ENCODE data around the gene VAV2.
"Not testable (repeated sequence)": the region's sequence is repeated elsewhere in the genome, so short reads cannot be mapped to it uniquely, and the experiment has no call there.

Gene VAV2

DNA sequence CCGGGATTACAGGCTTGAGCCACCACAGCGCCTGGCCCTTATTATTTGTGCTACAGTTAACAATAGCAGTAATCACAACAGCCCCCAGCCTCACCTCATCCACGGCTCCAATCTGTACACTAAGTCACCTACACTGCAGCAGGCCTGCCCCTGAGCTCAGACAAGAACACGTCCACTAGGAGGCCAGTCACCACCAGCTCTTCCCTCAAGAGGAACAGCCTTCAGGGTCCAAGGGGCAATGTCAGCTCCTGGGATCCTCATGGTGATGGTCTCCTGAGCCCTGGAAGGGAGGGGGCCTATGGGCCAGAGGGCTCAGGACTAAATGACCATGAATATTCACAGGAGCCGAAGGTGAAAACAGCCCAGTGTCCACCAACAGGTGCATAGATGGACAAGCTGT, 67.7 kb downstream of the VAV2 start:
- H3K27ac ChIP-seq: no peak overlapping the region
- TF ChIP-seq, protein P1, sequence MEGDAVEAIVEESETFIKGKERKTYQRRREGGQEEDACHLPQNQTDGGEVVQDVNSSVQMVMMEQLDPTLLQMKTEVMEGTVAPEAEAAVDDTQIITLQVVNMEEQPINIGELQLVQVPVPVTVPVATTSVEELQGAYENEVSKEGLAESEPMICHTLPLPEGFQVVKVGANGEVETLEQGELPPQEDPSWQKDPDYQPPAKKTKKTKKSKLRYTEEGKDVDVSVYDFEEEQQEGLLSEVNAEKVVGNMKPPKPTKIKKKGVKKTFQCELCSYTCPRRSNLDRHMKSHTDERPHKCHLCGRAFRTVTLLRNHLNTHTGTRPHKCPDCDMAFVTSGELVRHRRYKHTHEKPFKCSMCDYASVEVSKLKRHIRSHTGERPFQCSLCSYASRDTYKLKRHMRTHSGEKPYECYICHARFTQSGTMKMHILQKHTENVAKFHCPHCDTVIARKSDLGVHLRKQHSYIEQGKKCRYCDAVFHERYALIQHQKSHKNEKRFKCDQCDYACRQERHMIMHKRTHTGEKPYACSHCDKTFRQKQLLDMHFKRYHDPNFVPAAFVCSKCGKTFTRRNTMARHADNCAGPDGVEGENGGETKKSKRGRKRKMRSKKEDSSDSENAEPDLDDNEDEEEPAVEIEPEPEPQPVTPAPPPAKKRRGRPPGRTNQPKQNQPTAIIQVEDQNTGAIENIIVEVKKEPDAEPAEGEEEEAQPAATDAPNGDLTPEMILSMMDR (conservative IDR thresholded peaks at IDR 0.05): no peak

DNA sequence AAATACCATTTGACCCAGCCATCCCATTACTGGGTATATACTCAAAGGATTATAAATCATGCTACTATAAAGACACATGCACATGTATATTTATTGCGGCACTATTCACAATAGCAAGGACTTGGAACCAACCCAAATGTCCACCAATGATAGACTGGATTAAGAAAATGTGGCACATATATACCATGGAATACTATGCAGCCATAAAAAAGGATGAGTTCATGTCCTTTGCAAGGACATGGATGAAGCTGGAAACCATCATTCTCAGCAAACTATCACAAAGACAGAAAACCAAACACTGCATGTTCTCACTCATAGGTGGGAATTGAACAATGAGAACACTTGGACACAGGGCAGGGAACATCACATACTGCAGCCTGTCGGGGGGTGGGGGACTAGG, 68.5 kb downstream of the VAV2 start:
- H3K27ac ChIP-seq: not testable (repeated sequence)

DNA sequence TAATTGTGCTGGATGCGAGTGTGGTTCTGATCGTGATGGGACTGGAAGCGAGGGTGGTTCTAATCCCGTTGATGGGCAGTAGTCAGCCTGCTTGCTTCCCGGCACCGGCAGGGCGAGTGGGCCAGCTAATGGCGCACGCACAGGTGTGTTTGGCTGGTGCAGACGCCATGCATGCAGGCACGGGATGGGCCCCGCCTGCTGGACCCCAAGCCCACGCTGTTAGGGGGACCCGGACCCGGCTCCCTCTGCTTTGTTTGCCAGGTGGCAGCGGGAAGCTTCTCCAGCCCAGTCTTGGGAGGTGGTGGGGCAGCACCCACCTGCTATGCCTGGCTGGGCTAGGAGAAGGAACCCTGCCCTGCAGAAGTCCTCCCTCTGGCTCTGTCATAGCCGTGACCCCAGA, 70.3 kb downstream of the VAV2 start:
- TF ChIP-seq, protein P1 (conservative IDR thresholded peaks at IDR 0.05): no peak
- H3K27ac ChIP-seq: no peak overlapping the region

DNA sequence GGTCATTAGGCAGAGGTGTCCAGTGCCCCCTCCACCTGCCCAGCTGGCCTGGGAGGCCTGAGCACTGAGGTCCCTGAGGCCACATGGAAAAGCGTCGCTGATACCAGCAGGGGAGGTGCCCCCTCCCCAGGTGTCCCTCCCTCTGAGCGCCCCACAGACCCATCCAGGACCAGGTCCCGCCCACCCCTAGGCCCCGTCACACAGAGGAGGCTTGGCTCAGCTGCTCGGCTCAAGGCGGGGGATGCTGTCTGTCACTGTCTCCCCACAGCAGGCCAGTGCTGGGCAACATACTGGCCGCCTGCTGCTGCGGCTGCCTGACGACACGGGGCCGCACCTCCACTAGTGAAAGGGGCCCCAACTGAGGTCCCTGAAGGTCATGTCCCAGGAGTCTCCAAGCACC, 71.7 kb downstream of the VAV2 start:
- TF ChIP-seq, protein P1 (conservative IDR thresholded peaks at IDR 0.05): no peak
- H3K27ac ChIP-seq: no peak overlapping the region

DNA sequence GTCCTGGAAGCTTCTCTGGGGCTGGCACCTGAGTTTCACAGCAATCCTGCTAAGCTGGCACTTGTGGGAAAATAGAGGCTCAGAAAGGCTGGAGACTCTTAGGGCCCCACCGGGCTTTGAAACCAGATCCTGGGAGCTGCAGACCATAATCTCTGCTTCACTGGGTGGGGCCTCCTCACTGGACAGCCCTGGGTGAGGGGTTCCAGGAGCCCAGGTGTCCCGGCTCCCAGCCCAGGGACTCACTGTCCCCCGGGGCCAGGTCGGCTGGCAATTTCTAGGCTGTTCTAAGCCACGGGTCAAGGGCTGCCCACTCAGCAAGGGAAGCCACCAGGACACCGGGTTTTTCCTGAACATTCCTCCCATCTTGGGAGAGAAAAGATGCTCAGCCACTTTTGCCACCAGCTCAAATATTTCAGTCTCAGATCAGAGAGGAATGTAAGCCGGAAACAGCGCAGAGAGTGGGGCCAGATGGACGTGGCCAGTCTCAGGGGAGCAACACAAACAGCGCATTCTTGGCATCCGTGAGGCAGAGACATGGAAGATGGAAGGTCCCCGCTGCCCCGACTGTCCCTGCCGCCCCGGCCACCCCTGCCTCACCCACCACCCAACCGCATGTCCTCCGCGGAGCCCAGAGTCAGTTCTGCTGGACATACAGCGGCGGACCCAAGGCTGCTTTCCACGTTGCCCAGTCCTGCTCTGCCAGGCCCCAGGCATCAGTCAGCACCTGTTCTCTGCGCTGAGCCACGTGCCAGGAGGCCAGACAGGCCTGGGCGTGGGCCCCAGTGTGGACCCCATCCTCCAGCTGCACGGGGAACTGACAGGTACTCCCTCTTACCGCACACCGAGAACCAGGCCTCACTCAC, 72.6 kb downstream of the VAV2 start:
- TF ChIP-seq, protein P1 (conservative IDR thresholded peaks at IDR 0.05): no peak
- no peak overlapping the region for H3K27ac ChIP-seq

DNA sequence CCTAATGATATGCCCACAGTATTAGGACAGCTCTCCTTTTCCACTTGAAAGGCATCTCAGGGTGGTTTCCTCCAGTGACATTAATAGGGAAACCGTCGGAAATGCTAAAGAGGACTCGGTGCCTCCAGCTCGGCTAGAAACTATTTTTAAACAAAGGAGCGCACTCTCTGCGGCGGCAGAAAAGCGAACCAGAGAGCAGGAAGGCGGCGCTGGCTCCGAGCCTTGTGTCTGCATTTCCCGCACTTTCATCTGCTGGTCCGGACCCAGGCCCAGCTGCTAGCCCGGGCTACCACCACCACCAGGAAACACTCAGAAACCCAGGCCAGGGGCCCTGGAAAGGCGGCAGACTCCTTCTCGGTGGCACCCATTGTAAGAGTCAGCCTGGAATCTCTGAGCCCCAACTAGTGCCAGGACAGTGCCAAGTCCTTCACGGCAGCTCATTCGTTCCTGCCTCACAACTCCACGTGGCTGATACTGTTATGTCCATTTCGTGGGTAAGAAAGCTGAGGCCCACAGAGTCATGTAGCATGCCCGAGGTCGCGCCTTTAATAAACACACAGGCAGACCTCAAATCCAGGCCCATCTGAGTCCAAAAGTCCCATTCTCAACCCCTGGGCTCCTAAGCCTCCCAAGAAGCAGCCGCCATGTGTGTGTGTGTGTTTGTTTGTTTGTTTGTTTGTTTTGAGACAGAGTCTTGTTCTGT, 73.9 kb downstream of the VAV2 start:
- no peak overlapping the region for H3K27ac ChIP-seq
- TF ChIP-seq, protein P1 (conservative IDR thresholded peaks at IDR 0.05): no peak

DNA sequence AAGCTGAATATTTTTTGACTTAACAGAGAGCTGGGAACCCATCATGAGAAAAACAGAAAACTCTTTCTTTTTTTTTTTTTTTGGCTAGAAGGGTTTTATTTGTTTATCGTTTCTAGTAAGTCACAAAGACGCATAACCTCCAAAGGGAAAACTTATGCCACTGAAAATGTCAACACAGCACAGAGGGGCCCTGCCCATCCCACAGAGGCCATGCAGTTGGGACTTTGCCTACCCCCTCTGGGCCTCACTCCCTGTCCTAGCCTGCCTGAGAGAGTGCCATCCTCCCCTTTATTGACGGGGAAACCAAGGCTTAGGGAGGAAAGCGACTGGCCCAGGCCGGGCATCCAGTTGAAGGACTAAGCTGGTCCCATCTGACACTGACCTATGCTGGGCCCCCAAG, 74.7 kb downstream of the VAV2 start:
- TF ChIP-seq, protein P1 (conservative IDR thresholded peaks at IDR 0.05): no peak
- no peak overlapping the region for H3K27ac ChIP-seq

DNA sequence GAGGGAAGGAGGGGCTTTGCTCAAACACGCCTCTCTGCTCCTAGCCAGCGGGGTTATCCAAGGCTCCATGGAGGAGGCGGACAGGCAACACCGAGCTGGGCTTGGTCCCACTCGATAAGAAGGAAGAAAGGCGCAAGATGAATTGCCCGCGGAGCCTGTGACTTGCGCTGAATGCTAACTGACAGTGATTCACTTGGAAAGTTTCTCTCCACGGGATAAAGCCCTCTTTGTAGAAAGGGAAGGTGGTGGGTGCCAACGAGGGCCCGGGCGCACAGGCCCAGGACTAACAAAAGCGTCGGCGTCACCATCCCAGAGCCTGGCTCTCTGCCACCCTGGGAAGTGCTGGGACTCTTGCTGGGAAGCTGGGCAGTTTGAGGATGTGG, 76.0 kb downstream of the VAV2 start:
- H3K27ac ChIP-seq: no peak overlapping the region

More for the DNA sequence above, 76.0 kb downstream of the VAV2 start:
- TF ChIP-seq, protein P1 (conservative IDR thresholded peaks at IDR 0.05): no peak

Measured in VCaP (cell line).